ENCODE measurements around the gene ARHGAP10.

DNA sequence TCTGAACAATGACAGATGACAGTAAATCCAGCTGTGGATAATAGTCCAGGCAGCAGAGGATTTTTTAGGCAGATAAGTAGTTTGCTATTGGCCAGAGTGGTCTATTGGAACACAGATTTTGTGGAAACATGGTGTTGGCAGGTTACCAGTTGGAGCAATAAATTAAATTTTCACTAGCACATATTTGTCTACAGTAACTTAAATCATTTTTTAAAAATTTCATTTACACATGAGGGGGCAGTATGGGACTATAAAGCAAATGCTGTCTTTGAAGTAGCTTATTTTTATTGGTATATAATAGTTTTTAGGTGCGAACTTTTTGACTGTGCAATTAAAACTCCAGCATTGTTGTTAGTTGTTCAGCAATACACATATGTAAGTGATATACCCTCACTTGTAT, 289.8 kb downstream of the ARHGAP10 start:
- TF ChIP-seq CTCF (conservative IDR thresholded peaks at IDR 0.05; ENCODE audit: low read depth, low read length) (no peak), EZH2 (IDR thresholded peaks at IDR 0.05; ENCODE audit: borderline replicate concordance, low read depth, low read length, poor library complexity, severe bottlenecking) (no peak)

All from A673 (cell line).